Skeletal muscle cell (primary cell): ENCODE data around the gene KMO.
A peak's percentile ranks its signal among the peaks of the same experiment; 100 is the strongest.

Experiments used
- DNase-seq: peaks from one replicate; pipeline ENCODE4 v3.0.0-alpha.2; 2010; ENCODE audit warnings: low read depth
- H3K4me3 ChIP-seq: 2 replicates; pipeline ENCODE4 v1.5.1; 2011; ENCODE audit warnings: low read depth, mild to moderate bottlenecking, control low read depth, low read length, moderate library complexity

Gene KMO

DNA sequence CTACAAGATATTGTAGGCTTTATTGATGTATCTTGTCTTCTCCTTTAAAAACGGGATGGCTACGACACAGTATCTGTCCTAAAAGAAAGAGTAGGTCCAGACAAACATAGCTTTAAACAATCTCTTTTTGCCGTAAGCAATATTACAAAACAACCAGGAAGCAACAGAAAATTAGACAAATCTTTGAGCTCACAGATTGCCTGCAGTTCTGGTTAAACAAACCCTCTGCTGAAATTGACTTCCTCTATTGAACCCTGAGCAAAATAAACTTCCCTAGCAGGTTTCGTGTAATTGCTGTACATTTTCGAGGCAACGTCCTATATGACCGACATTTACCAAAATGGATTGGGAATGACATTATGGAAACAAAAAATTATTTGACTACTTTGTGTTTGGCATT lies 57.3 kb downstream of the KMO start:
- DNase-seq = no peak
- H3K4me3 ChIP-seq = no peak overlapping the region

DNA sequence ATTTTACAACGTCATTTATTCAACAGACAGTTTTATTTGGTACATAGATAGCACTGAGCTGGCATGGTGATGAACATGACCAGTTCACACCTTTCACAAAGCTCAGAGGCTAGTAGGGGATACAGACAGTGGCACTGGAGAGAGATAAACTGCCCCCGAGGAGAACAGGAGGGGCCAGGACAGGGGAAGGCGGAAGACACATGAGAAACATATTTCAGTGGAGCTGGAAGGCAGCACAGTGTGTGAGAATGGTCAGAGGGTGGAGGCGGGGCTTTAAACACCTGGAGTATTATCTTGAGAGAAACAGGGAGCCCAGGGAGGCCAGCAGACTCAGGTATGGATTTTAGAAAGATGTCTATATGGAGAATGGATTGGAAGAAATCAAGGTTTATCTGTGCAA lies 58.5 kb downstream of the KMO start:
- H3K4me3 ChIP-seq = no peak overlapping the region
- DNase-seq = no peak

DNA sequence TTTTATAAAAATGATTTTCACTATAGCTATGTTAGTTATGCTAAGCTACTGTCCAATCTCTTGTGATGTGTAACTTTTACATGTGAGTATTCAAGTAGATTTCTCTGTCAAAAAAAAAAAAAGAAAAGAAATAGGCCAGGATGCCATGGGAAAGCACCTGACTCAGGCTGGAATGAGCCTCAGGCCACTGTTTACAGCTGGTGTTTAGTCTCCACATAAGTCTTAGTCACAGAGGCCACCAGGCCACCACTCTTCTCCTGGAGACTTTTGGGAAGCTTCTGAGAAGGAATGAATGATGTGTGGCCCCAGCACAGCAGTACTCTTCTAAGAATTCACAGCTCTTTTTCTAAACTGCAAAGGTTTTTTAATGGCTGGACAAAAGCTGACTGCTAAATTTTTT lies 59.1 kb downstream of the KMO start:
- no peak for DNase-seq

DNA sequence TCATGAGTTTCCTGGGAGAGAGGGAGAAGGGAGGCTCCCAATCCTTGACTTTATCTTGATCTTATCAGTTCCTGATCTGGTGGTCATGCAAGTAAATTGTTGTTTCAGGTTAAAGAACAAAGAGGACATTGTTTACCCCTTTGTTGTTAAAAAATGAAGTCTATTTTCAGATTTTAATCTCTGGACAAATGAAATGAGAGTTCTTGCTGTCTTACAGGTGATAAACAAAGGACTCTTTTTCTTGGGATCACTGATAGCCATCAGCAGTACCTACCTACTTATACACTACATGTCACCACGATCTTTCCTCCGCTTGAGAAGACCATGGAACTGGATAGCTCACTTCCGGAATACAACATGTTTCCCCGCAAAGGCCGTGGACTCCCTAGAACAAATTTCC lies 59.6 kb downstream of the KMO start:
- no peak overlapping the region for H3K4me3 ChIP-seq
- DNase-seq = no peak

More for the DNA sequence above, 59.1 kb downstream of the KMO start:
- no peak overlapping the region for H3K4me3 ChIP-seq

DNA sequence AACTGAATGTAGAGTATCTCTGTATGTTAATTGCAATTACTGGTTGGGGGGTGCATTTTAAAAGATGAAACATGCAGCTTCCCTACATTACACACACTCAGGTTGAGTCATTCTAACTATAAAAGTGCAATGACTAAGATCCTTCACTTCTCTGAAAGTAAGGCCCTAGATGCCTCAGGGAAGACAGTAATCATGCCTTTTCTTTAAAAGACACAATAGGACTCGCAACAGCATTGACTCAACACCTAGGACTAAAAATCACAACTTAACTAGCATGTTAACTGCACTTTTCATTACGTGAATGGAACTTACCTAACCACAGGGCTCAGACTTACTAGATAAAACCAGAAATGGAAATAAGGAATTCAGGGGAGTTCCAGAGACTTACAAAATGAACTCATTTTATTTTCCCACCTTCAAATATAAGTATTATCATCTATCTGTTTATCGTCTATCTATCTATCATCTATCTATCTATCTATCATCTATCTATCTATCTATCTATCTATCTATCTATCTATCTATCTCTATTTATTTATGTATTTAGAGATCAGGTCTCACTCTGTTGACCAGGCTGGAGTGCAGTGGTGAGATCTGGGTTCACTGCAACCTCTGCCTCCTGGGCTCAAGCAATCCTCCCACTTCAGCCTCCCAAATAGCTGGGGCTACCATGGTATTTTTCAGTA lies 60.2 kb downstream of the KMO start:
- no peak for DNase-seq

DNA sequence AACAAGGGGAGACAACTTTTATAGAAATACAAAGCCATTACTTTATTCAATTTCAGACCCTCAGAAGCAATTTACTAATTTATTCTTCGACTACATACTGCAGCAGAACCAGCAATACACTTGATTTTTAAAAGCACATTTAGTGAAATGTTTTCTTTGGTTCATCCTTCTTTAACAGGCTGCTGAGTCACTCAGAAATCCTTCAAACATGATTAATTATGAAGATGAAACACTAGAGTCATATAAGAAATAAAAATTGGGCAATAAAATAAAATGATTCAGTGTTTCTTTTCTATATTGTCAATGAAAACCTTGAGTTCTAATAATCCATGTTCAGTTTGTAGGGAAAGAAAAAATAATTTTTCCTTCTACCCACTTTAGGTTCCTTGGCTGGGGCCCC lies 61.0 kb downstream of the KMO start:
- DNase-seq = no peak
- H3K4me3 ChIP-seq = no peak overlapping the region

More for the DNA sequence above, 60.2 kb downstream of the KMO start:
- H3K4me3 ChIP-seq = no peak overlapping the region

DNA sequence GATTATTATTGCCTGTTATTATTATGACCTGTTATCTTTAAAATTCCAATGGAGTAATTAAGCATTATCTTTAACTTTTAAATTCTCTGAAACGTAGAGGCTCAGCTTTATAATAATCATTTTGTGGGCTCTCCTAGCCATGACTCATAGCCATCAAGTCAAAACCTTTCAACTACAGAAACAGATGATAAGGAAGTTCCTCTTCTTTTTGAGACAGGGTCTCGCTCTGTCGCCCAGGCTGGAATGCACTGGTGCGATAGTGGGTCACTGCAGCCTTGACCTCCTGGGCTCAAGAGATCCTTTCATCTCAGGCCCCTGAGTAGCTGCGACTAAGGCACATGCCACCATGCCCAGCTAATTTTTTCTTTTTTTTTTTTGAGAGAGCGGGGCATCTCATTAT lies 64.5 kb downstream of the KMO start:
- no peak for DNase-seq
- no peak overlapping the region for H3K4me3 ChIP-seq

DNA sequence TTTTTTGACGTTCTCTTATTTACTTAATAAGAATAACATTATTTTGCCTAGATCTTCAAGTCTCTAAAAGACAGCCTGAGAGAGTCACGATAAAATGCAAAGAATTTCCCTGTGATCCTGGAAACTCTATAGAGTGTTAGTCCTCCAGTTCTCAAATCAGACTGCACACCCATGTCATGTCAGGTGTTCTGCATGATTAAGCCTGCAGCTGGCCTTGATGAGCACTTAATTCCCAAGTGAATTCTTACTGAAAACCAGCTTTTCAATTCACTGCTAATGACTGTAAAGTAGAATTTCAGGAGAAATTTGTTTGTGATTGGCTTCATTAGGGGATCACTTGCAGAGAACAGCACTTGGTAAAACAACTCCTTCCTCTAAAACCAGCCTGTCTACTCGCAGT lies 66.1 kb downstream of the KMO start:
- H3K4me3 ChIP-seq = no peak overlapping the region
- no peak for DNase-seq

DNA sequence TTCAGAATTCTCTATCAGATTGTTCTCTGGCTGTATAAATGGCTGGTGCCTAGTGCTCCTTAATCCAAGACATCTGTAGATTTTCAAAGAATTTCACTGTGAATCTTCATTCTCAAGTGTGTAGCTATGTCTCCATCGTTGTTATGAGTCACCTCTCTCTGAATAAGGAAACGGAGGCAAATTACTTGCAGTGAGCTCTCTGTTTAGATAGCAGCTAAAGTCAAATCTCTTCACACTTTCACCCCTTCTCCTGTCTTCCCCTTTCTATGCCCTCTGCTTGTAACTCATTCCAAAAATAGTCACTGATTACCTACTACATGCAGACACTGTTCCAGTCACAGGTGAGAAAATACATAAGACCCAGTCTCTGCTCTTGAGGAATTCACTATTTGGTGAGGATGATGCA lies 68.3 kb downstream of the KMO start:
- DNase-seq = no peak
- no peak overlapping the region for H3K4me3 ChIP-seq

DNA sequence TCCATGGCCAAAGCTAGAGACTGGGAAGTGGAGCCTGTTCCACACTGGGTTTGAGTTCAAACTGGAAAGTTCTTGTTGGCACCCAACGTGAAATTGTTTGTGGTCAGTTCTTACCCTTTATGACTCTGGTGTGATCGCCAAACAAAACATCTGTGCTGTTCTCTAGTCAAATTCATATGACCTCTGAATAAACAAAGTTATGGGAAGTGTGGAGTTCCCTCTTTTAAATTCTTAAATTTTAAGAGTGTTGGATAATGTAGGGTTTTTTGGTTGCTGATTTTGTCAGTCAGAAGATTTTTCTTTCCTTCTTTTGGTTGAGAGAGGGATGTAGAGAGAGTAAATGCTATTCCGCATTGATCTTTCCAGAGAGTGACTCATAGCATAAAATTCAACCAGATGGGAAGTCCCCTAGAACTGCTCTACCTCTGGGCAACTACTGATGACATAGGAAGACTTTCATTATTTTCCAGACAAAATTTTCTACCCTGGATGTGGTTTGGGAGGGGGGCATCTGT lies 71.6 kb downstream of the KMO start:
- DNase-seq = no peak
- no peak overlapping the region for H3K4me3 ChIP-seq

DNA sequence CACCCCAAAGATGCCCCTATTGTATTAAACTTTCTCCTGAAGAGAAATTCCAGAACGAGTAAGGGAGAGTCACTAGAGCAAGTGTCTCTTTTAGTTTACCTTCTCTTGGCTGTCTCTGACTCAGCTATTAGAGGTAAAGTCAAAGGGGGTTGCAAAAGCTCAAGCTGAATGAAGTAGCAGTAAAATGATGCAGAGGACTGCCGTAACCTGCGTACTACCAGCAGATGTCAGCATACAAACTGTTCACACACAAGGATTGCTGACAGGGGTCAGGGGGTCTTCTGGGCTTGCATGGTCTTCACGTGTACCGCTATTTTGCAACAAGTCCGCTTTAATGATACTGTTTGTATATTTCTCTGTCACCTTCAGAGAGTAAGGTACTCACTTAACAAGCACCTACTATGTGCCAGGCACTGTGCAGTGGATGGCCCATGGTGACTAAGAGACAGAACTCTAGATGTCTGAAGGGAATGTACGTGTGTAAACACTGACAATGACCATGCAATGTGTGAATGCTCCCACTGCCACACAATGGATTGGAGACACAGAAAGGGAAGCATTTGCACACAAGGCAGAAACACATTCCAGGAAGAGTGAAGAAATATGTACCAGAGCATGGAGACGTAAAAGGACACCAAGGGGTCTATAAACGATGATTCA lies 73.1 kb downstream of the KMO start:
- no peak overlapping the region for H3K4me3 ChIP-seq
- DNase-seq = no peak

DNA sequence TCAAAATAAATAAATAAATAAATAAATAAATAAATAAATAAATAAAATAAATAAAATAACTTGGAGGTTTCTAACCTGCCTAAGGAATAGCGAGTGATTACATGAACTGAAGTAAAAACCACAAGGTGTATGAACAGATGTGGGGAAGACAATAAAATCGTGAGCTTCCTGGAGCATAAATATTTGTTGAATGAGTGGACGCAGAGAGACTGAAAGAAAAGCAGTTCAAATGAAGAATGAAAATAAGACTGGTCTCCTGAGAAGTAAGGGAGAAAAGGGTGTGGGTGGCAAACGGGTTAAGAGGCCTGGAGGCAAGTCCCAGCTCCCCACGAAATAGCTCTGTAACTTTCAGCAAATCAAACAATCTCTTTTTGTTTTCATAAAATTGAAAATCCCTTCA lies 74.4 kb downstream of the KMO start:
- H3K4me3 ChIP-seq = no peak overlapping the region
- DNase-seq = no peak

DNA sequence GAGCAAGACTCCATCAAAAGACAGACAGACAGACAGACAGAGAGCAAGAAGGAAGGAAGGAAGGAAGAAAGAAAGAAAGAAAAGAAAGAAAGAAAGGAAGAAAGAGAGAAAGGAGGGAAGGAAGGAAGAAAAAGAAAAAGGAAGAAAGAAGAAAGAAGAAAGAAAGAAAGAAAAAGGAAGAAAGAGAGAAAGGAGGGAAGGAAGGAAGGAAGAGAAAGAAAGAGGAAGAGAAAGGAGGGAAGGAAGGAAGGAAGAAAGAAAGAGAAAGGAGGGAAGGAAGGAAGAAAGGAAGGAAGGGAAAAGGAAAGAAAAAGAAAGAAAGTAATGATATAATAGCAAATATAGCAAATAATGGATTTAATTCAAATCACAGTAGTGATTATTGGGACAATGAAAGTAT lies 75.3 kb downstream of the KMO start:
- no peak for DNase-seq
- no peak overlapping the region for H3K4me3 ChIP-seq

DNA sequence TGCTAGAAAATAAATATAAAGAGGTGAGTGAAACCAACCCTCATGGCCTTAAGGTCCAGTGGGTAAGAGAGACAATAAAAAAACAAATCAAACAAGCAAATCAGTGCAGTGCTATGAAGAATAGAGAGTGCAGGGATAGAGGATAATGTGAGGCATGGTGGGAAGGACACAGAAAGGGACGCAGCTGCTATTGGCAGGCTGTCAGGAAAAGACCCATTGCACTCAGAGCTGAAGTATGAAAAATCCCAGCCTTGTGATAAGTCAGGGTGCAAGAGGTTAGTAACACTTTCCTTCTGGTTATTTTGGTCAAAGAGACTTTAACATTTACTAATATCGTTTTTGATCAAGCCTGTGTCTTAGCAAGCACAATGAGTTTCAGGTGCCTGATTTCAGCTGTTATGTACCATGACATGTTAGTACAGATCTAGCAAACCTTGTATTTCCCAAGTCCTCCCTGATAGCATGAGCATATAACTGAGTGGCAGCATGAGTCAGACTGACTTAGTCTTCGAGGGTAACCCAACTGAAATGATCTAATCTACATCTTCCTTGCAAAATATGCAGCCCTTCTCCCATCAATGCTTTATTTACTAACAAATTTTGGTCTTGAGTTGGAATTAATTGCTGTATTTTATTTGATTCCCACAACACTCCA lies 76.3 kb downstream of the KMO start:
- no peak for DNase-seq
- no peak overlapping the region for H3K4me3 ChIP-seq

DNA sequence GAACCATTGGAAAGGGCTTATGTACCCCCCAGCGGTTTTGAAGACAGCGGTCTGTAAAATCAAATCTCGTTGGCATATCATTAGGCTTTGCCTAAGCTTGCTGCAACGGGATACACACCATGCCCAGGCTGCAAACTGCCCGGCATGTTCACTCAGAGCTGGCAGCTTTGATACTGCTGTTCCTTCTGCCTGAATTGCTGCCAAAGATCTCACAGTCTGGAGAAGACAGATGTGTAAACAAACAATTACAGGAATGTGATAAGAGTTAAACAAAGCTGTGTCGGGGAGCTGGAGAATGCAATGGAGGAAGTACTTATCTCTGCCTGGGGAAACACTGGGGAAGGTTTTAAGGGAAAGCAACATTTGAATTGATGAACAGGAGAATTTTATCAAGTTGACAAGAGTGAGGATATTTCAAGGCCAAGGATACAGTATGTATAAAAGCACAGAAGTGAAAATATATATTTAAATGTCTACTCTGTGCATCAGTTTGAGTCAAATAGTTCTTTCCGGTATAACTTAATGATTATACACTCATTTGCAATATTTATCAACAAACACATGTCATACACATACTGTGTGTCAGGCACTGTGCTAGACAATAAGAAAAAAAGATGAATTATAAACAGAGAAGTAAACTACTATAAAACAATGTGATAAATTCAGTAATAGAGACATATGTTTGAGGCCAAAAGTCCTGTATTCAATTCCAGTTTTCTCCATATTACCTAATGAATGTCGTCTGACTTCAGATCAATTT lies 78.1 kb downstream of the KMO start:
- no peak overlapping the region for H3K4me3 ChIP-seq
- no peak for DNase-seq

DNA sequence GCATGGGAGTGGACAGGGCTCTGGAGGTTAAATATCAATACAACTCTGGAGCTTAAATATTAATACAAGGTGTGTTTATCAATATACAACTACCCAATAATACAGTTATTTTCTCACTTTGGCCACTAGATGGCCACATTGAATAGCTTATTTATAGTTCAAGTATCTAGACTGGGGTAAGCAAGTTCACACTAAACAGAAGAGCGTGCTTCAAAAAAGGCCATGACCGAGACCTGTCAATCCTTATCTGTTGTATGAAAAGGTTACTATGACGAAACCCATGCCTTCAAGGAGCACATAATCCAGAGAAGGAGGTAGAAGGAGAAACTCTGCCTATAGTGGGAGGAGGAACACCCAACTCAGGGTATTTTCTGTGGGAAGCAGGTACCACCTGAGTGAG lies 78.9 kb downstream of the KMO start:
- DNase-seq = no peak
- H3K4me3 ChIP-seq = no peak overlapping the region

DNA sequence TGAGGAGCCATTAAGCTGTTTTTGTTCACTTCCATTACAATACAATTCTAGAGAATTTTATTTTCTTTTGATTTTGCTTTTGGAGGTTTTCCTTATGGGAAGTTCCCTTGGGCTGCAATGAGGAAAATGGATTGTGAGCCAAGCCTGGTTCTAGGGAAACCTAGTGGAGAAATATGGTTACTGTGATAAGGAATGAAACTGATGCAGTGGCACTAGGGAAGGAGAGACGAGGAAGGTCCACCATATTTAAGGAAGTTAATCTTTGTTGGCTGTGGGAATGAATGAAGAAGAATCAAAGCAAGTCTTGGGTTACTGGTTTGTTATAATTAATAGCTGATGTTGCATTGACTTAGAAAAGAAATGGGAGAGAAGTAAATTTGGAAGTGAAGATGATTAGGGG lies 79.6 kb downstream of the KMO start:
- H3K4me3 ChIP-seq = no peak overlapping the region
- DNase-seq = no peak

DNA sequence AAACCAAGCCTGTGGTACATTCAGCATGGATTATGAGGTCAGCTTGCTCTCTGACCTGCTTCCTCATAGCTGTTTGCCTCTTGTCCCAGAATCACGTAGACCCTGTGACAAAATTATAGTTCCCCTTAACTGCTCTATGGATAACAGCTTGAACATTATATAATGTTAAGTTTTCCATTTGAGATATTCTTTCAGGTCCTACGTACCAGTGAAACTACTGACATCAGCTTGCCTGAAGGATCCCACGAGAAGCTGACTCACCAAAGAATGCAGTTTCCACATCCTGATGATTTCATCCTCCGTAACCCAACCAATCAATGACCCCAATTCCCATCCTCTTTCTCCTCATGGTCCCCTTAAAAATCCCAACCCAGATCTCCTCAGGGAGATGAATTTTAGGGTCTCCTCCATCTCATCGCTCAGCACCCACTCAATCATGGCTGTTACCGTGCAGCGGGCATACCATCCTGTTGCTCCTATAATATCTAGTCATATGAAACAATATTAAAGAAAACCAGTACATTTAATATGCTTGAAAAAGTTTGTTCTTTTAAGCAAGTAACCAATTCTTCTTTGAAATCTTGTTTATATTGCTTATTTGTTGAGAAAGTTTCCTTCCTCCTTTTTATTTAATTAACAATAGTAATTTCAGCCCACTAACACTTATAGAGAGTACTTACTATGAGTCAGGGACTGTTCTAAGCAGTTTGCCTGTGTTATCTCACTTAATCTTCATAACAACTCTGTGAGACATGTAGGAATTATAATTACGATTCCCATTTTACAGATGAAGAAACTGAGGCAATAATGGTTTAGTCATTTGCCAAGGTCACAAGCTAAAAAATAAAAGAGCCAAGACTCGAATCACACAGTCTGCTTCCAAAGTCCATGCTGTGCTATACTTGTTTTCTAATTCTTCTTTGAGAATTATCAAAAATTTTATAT lies 80.6 kb downstream of the KMO start:
- peak; percentile 92 for DNase-seq
- no peak overlapping the region for H3K4me3 ChIP-seq

DNA sequence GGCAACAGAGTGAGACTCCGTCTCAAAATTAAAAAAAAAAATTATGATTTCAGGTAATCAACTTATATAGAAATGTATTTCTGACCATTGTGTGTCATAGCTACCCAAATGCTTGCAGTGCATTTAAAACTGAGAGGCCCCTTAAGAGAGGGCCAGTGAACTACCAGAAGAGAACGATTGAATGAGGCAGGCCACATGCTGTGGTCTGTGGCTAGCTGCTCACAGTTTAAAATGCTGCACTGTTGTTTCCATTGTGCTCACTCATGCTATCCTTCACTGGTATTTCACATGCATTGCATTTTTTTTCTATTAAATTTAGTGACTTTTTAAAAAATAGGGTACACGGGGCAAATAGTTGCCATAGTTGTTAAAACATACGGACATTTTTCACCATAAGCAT lies 82.0 kb downstream of the KMO start:
- no peak overlapping the region for H3K4me3 ChIP-seq
- DNase-seq = no peak
